Fibroblast of skin of left quadriceps (primary cell): ENCODE results near the gene APOOL.
A peak's percentile ranks its signal among the peaks of the same experiment; 100 is the strongest.
"Not testable (repeated sequence)": the region's sequence is repeated elsewhere in the genome, so short reads cannot be mapped to it uniquely, and the experiment has no call there.

ENCODE experiments used
- DNase-seq, 2 experiments: peaks; one replicate each; pipeline ENCODE4 v3.0.0-alpha.2; 2013; ENCODE audit warnings: low read depth in 2 of 2

APOOL gene, protein sequence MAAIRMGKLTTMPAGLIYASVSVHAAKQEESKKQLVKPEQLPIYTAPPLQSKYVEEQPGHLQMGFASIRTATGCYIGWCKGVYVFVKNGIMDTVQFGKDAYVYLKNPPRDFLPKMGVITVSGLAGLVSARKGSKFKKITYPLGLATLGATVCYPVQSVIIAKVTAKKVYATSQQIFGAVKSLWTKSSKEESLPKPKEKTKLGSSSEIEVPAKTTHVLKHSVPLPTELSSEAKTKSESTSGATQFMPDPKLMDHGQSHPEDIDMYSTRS

DNA sequence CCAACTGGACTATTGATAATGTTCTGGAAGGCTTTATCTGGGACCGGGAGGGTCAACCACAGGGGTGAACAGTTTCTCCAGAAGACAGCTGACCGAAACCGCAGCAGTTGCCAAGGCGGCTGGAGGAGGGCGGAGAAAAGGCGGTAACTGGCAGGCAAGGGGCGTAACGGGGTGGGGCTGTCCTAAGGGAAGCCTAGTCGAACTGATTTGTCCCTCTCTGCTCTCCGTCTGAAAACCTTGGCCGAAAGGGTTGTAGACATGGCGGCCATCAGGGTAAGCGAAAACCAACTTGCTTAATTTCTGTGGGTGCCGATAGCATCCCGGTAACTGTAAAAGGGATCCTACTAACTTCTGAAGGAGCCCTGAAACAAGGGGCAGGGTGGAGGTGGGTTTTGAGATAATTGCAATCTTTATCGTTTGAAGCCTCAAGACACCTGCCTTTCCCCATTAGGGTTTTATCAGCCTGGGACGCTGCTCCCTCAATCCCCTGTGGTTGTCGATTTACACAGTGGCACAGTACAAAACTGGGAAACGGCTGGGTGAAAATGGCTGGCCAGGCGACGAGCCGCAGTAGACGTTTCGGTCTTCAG, at the start of gene APOOL:
Gene APOOL (plus strand): TSS at position 223 of the 590 bp plus-strand sequence. CDS start 36 bp downstream, at position 259.
- DNase-seq, result peak; percentile 59 to 60

DNA sequence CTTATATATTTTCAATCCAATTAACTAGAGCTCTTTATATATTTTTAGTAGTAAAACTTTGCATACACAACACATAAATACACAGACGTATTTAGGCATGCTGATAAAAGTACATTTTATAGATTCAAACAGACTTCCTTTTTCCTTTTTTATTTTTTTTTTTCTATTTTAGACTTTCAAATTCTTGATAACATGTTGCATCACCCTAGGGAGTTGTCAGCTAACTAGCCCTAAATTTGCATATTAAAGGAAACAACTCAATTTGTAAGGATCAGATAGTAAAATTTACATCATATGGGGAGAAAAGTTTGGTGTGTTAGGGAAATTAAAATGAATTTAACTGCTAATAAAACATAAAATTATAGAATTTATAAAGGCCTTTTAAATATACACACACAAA, 47.4 kb upstream of the APOOL start:
- no peak for DNase-seq

DNA sequence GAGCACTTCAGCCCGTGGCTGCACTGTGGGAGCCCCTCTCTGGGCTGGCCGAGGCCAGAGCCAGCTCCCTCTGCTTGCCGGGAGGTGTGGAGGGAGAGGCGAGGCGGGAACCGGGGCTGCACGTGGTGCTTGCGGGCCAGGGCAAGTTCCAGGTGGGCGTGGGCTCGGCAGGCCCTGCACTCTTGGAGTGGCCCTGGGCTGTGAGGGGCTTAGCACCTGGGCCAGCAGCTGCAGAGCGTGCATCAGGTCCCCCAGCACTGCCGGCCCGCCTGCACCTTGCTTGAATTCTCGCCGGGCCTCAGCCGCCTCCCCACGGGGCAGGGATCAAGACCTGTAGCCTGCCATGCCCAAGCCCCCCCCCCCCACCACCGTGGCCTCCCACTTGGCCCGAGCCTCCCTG, 28.9 kb upstream of the APOOL start:
- DNase-seq, result no peak

DNA sequence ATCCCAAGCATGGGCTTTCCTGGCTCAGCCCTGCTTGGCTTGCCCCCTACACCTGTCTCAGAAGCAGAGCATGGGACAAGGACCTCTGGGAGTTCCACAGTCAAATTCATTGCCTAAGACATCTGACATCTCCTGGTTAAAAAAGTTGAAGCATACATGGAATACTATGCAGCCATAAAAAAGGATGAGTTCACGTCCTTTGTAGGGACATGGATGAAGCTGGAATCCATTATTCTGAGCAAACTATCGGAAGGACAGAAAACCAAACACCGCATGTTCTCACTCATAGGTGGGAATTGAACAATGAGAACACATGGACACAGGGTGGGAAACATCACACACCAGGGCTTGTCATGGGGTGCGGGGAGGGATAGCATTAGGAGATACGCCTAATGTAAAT, 11.9 kb upstream of the APOOL start:
- not testable (repeated sequence) for DNase-seq

DNA sequence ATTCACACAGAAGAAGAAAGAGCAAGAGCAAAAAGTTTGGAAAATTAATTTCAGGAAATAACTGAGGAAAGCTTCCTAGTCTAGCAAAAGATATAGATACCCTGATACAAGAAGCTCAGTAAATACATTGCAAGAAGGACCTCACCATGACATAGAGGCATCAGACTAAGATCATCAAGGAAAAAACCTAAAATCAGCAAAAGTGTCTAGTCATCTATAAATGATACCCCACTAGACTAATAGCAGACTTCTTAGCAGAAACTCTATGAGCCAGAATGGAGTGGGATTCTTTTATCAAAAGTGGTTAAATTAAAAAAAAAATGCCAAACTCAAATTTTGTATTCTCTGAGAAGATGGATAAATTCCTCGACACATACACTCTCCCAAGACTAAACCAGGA, 10.5 kb upstream of the APOOL start:
- no peak for DNase-seq

DNA sequence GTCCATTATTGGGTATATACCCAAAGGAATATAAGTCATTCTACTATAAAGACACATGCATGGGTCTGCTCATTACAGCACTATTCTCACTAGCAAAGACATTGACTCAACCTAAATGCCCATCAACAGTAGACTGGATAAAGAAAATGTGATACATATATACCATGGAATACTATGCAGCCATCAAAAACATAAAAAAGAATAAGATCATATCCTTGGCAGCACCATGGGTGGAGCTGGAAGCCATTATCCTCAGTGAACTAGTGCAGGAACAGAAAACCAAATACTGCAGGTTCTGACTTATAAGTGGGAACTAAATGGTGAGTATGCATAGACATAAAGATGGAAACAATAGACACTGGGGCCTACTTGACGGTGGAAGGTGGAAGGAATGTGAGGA, 2.3 kb upstream of the APOOL start:
- no peak for DNase-seq

DNA sequence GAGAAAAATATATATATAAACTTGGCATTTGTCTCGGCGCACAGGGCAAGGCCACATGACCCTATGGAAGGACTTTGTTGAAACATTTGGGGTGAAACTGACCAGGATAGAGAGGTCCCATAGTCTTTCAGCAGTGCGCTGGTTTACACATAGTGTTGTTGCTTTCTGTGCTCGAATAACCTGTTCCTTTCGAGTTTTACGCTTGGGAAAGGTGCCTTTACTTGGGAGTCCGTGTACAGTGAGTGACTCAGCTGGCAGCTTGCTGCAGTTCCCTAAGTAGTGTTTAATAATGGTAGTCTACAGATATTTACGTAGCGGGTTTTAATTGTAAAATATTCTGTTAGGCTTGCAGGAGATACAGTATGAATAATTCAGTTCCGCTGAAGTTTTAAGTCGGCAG, 578 bp downstream of the APOOL start:
- DNase-seq, result no peak

DNA sequence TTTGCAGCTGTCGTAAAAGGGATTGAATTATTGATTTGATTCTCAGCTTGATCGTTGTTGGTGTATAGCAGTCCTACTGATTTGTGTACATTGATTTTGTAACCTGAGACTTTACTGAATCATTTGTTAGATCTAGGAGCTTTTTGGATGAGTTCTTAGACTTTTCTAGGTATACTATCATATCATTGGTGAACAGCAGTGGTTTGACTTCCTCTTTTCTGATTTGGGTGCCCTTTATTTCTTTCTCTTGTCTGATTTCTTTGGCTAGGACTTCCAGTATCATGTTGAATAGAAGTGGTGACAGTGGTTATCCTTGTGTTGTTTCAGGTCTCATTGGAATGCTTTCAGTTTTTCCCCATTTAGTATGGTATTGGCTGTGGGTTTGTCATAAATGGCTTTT, 8.4 kb downstream of the APOOL start:
- no peak for DNase-seq

DNA sequence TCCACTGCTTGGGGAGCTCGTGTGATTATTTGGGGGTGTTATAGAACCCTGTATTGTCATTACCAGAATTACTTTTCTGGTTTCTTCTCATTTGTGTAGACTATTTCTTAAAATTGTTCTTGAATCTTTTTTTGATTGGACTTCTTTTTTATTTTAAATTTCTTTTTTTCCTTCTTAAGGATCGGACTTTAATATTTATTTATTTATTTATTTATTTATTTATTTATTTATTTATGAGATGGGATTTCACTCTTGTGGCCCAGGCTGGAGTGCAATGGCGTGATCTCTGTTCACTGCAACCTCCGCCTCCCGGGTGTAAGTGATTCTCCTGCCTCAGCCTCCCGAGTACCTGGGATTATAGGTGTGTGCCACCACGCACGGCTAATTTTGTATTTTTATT, 11.7 kb downstream of the APOOL start:
- DNase-seq, result not testable (repeated sequence)

DNA sequence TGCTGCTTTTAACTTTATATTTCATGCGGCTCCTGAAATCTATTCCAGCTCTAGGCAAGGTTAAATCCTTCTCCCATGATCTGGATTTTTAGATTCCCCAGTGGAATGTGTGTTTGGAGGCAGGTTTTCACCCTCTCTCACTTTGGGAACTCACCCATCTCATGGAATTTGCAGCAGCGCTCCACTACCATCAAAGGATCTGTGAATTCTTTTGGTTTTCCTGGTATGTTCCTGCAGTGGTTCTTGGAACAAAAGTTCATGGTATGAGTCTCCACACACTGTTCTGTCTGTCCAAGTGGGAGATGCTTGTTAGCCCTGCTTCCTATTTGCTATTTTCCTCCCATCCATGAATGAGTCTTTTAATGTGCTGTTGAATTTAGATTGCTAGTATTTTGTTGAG, 14.0 kb downstream of the APOOL start:
- DNase-seq, result peak in 1 of 2 experiments; percentile 1

DNA sequence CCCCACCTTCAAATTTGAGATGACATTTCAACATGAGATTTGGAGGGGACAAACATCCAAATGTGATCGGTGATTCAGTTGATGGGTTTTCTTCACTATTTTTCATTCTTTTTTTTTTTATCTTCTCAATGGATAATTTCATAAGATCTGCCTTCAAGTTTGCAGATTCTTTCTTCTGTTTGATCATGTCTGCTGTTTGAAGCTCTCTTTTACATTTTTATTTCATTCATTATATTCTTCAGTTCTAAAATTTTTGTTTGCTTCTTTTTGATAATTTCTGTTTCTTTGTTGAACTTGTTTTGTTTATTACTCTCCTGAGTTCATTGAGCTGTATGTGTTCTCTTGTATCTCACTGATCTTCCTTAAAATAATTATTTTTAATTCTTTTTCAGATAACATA, 14.8 kb downstream of the APOOL start:
- DNase-seq, result no peak

DNA sequence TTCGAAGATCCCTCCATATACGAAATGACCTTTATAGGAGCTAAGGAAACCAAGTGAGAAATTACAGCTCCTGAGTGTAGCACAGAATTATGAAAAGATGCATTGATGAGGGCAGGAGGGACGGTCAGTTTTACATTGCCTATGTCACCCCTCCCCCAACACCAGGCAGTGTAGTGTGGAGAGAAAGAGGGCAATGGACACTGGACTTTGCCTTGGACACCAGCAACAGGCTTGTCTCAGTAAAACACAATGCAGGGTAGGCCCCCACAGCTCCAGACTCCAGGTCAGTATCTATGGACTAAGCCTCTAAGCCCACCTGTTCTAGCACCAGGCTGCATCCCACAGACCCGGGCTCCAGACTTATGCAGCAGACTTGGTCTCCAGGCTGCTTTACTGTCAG, 16.5 kb downstream of the APOOL start:
- no peak for DNase-seq

DNA sequence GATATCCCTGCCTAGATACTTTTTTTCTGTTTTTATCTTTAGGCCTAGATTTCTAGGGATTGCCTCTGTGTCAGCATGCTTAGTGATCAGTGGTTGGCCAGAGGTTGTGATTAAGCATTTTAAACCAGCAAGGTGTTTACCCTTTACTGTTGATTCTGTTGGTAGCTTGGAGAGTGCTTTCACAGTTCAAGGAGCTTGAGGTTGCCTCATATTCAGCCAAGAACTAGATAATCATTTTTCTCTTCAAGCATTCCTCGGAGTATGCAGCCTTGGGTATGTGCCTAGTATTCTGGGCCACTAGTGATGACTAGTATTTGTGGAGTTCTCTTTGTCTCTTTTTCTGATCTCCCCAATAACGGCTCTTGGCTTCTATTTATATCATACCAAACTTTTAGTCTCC, 20.4 kb downstream of the APOOL start:
- no peak for DNase-seq

DNA sequence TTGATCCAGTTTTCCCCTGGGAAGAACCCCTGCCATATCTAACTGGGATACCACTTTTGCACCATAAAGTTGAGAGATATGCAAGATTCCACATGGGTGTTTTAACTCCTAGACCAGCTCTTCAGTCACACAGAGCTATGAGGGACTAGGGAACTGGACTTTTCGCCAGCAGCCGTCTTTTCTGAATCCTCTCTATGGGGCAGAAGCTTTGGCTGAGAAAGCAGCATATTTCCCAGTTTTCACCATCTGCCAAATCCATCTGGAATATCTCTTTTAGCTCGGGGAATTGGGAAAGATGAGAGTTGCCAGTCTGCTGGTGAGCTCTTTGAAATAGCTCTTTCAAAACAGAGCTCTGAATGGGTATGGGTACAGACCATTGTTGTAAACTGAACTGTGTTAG, 20.9 kb downstream of the APOOL start:
- DNase-seq, result no peak

DNA sequence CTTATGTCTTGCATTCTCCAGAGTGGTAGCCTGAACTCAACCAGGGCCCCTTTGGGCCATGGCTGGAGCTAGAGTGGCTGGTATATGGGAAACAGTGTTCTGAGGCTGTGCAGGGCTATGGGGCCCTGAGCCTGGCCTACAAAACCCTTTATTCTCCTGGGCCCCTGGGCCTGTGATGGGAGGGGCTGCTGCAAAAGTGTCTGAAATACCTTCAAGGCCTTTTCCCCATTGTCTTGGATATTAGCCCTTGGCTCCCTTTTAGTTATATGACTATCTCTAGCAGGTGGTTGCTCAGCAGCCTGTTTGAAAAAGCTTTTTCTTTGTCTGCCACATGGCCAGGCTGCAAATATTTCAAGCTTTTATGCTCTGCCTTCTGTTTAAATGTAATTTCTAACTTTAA, 22.5 kb downstream of the APOOL start:
- DNase-seq, result no peak

DNA sequence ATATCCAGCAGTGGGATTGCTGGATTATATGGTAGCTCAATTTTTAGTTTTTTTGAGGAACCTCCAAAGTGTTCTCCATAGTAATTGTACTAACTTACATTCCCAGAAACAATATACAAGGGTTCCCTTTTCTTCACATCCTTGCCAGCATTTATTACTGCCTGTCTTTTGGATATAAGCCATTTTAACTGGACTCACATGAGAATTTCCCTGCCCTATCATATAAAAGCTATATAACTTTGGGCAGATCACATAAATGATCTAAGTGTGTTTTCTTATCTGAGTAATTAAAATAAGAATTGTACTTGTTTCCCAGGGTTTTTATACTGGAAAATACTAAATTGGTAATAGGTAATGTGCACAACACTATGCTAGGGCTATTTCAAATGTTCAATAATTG, 25.4 kb downstream of the APOOL start:
- DNase-seq, result no peak

DNA sequence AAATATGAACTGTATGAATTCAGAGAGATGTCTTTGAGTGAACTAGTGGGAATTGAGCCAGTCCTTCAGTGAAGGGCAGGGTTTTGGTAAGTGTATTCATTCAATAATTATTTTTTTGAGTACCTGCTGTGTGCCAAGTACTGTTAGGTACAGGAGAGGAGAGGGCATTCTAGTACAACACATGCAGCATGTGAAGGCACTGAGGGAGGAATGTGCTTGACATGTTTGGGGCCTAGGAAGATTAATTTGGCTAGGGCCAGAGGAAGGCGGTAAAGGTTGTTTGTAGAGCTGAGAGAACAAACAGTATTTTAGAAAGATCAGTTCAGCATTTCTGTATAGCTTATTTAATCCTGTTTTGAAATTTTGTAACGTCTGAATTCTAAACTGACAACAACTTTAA, 27.8 kb downstream of the APOOL start:
- DNase-seq, result no peak

DNA sequence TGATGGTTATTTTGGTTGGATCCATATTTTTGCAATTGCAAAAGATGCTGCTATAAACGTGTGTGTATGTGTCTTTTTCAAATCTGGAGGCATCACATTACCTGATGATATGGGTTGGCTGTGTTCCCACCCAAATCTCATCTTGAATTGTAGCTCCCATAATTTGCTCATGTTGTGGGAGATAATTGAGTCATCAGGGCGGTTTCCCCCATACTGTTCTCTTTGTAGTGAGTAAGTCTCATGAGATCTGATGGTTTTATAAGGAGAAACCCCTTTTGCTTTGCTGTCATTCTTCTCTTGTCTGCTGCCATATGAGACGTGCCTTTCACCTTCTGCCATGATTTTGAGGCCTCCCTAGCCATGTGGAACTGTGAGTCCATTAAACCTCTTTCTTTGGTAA, 33.4 kb downstream of the APOOL start:
- DNase-seq, result no peak

DNA sequence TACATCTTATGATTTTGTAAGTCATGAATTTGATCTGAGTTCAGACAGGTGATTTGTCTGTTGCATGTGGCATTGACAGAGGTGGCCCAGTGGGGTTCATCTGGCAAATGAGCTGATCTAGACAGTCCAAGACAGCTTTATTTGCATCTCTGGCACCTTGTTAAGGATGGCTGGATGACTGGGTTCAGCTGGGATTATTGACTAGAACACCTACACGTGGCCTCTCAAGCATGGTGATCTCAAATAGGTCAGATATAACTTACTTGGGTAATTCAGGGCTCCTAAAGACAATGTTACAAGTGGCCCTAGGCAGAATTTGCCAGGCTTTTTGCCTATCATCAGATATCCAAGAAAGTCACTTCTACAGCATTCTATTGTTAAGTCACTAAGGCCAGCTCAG, 48.0 kb downstream of the APOOL start:
- no peak for DNase-seq

DNA sequence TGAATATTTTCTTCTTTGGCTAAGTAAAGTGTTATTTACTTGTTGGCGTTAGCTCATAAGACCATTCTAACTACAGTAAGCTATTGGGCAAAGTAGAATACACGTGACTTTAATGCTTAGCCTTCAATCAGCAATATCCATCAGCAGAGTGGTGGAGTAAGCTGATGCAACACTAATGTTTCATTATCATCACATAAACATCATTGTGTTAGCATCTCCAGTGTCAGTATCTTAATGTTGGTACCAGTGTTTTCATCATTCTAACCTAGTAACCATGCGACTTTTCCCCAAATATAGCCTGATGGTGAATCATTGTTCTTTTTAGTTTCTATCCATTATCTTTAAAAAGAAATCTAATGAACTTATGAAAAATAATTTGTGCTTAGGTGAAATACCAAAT, 48.5 kb downstream of the APOOL start:
- DNase-seq, result peak; percentile 5 to 9

DNA sequence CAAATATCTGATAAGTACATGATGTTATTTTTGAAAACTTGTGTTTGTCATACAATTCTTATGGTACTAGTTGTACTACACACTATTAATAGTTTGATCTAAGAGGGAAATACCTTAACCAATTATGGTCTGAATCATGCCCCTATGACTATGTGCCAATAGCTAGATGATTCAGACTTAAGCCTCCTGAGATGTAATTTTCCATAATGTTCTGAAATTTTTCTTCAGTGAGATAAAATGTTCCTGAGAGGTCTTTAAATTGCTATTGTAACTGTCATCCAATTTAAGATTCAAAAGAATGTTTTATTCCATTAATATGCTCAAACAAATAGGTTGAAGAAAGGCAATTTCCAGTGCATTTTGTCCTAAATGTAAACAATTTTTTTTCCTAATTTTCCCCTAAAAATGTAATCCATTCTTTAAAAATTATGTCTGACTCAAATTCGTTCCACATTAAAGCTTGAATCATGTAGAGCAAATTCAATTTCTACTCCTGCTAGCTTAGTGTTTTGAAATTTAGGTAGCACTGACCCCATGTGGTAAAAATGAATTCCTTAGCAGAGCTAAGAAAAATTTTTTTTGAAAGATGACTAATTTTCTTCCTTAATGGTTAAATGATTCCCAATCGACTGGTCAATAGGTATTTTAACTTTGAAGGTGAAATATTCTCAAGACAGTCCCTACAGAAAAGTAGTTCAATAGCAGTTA, 49.1 kb downstream of the APOOL start:
- peak; percentile 68 to 70 for DNase-seq

DNA sequence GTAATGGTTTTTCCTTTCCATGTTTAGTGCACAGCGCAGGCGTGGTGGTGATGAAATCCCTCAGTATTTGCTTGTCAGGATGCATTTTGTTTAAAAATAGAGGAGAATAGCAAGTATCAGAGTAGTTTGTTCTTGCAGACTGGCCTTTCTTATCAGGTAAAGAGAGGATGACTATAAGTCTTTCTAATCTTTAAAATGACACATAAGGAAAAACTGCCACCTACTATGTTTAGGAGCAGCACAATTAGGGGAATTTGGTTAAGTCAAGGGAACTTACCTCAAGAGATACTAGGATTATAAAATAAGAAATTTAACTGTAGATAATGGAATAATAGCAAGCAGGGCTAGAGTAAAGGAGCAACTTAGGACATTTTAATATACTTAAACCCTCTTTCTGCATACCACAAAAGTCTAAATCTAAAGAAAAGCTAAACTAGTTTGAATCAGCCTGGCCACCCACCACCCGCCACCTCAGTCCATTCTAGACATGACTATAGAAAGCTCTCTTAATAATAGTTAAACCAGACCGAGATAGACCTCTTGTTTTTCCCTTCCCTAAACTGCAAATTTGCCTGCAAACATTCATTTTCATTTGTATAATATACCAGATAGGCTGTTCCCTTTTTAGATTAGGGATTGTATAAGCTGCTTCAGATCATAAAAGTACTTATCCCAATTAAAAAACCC, 62.0 kb downstream of the APOOL start:
- DNase-seq, result no peak

DNA sequence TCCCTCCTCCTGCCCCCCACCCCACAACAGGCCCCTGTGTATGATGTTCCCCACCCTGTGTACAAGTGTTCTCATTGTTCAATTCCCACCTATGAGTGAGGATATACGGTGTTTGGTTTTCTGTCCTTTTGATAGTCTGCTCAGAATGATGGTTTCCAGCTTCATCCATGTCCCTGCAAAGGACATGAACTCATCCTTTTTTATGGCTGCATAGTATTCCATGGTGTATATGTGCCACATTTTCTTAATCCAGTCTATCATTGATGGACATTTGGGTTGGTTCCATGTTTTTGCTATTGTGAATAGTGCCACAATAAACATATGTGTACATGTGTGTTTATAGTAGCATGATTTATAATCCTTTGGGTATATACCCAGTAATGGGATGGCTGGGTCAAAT, 73.6 kb downstream of the APOOL start:
- DNase-seq, result not testable (repeated sequence)
